ENCODE results near the gene PADI3.

DNA sequence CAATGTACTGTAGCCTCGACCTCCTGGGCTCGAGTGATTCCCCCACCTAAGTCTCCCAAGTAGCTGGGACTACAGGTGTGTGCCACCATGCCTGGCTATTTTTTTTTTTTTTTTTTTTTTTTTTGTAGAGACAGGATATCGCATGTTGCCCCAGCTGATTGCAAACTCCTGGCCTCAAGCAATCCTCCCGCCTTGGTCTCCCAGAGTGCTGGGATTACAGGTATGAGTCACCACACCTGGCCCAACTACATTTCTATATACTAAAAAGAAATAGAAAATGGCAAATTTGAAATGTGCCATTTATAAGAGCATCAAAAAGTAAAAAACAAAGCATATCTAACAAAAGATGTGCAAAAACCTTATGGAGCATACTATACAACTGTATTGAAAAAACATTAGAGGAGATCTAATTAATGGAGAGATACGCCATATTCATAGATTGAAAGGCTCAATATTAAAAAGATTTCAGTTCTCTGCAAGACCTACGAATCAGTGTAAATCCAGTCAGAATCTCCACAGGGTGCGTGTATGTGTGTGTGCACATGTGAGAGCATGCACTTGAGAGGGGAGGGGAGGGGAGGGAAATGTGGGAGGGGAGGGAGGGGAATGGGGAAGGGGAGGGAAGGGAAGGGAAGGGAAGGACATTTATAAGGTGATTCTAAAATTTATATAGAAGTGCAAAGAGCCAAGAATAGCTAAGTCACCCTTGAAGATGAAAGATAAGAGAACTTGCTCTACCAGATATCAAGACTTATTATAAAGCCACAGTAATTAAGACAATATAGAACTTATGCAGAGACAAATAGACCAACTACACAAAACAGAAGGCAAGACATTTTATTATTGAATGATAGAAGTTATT, 43.6 kb downstream of the PADI3 start:
- TF ChIP-seq, protein P1, sequence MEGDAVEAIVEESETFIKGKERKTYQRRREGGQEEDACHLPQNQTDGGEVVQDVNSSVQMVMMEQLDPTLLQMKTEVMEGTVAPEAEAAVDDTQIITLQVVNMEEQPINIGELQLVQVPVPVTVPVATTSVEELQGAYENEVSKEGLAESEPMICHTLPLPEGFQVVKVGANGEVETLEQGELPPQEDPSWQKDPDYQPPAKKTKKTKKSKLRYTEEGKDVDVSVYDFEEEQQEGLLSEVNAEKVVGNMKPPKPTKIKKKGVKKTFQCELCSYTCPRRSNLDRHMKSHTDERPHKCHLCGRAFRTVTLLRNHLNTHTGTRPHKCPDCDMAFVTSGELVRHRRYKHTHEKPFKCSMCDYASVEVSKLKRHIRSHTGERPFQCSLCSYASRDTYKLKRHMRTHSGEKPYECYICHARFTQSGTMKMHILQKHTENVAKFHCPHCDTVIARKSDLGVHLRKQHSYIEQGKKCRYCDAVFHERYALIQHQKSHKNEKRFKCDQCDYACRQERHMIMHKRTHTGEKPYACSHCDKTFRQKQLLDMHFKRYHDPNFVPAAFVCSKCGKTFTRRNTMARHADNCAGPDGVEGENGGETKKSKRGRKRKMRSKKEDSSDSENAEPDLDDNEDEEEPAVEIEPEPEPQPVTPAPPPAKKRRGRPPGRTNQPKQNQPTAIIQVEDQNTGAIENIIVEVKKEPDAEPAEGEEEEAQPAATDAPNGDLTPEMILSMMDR (IDR thresholded peaks at IDR 0.05): no peak
- no peak for TF ChIP-seq POLR2A (IDR thresholded peaks at IDR 0.05)
- TF ChIP-seq POLR2AphosphoS5 (IDR thresholded peaks at IDR 0.05): no peak
